ENCODE results near the gene REEP2. TPM values are rescaled to one million over a fixed set of nuclear protein-coding genes. Genes with fewer than 3 reads are reported as not detected.

REEP2 gene
- total and polyA plus RNA-seq, 2 experiments from 2014 or later, result 20.5 to 29.8 TPM

DNA sequence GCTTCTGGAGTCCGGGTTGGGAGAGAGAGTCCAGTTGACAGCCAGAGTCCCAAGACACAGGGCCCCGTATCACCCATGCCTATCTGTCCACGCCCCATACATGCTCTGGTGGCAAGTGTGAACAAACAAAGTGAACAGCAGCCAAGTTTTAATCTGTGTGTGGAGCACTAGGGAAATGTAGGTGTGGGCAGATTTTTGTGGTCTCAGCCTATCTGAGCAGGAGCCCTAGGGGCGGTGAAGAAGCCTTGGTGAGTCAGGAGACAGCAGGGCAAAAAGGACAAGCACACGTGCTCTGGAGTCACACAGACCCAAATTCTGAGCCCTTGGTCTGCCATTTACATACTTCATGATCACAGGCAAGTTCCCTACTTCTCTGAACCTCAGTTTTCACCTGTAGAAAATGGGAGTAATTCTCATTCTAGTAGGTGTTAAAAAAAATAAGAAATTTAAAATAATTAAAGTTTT lies 49.7 kb downstream of the REEP2 start (continued):
- no peak for TF ChIP-seq ZNF462 (CRISPR knock-in tag; IDR thresholded peaks at IDR 0.05)
- TF ChIP-seq EZH2phosphoT487 (IDR thresholded peaks at IDR 0.05; ENCODE audit: unreplicated experiment), result no peak
- no peak for TF ChIP-seq STAT1 (IDR thresholded peaks at IDR 0.05; ENCODE audit: unreplicated experiment)
- TF ChIP-seq POLR2AphosphoS5 (IDR thresholded peaks at IDR 0.05; ENCODE audit: low read depth), result no peak
- TF ChIP-seq ZNF114 (CRISPR knock-in tag; IDR thresholded peaks at IDR 0.05), result no peak
- TF ChIP-seq, protein P1, sequence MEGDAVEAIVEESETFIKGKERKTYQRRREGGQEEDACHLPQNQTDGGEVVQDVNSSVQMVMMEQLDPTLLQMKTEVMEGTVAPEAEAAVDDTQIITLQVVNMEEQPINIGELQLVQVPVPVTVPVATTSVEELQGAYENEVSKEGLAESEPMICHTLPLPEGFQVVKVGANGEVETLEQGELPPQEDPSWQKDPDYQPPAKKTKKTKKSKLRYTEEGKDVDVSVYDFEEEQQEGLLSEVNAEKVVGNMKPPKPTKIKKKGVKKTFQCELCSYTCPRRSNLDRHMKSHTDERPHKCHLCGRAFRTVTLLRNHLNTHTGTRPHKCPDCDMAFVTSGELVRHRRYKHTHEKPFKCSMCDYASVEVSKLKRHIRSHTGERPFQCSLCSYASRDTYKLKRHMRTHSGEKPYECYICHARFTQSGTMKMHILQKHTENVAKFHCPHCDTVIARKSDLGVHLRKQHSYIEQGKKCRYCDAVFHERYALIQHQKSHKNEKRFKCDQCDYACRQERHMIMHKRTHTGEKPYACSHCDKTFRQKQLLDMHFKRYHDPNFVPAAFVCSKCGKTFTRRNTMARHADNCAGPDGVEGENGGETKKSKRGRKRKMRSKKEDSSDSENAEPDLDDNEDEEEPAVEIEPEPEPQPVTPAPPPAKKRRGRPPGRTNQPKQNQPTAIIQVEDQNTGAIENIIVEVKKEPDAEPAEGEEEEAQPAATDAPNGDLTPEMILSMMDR (conservative IDR thresholded peaks at IDR 0.05; ENCODE audit: low read depth in 2 of 2), result no peak
- TF ChIP-seq EZH2 (IDR thresholded peaks at IDR 0.05; ENCODE audit: low read depth, unreplicated experiment), result no peak

- peaks cover 39% of the 10 kb centered on the region for H3K27me3 Mint-ChIP-seq (ENCODE audit: insufficient read depth, low read depth, poor library complexity)
- DNase-seq (ENCODE audit: low spot score), result no peak
- TF ChIP-seq EZH2 (IDR thresholded peaks at IDR 0.05; ENCODE audit: low read depth, unreplicated experiment), result no peak
- TF ChIP-seq NANOG (IDR thresholded peaks at IDR 0.05; ENCODE audit: borderline replicate concordance), result no peak
- no peak for TF ChIP-seq STAT1 (IDR thresholded peaks at IDR 0.05; ENCODE audit: unreplicated experiment)
- Histone ChIP-seq H3K4me1 (ENCODE audit: insufficient read depth) (peaks cover 7% of the 10 kb centered on the region), H3K27me3 (ENCODE audit: insufficient read depth) (peaks cover 26% of the 10 kb centered on the region), H2AFZ (peak overlapping the region; percentile 78; the same call in 1 of the 2 replicates), H3K9me2 (ENCODE audit: insufficient read depth) (no peaks in the 10 kb centered on the region), H3K79me2 (replicated peaks; ENCODE audit: insufficient read depth) (no peaks in the 10 kb centered on the region), H3K27ac (ENCODE audit: low read depth) (no peak overlapping the region), H3K4me3 (no peak overlapping the region), H3F3A (replicated peaks; ENCODE audit: low read depth) (0 out of 2 replicates have a peak, but pooled peaks cover 7% of the 10 kb centered on the region), H4K20me1 (replicated peaks; ENCODE audit: insufficient read depth) (no peaks in the 10 kb centered on the region), H3K4me2 (no peak overlapping the region), H3K36me3 (ENCODE audit: insufficient read depth) (no peaks in the 10 kb centered on the region)
- no peak overlapping the region for H3K4me3 Mint-ChIP-seq
- no peaks in the 10 kb centered on the region; the same call in 2 of the 3 replicates for H3K9me3 Mint-ChIP-seq
- ATAC-seq, result no peak
- H3K4me1 Mint-ChIP-seq, result peaks cover 28% of the 10 kb centered on the region
- H3K36me3 Mint-ChIP-seq (ENCODE audit: low read depth), result no peaks in the 10 kb centered on the region; the same call in 2 of the 3 replicates
- no peak overlapping the region for H3K27ac Mint-ChIP-seq
Measured at GRCh38 chr5:138489683-138490061, 50.8 kb downstream of the REEP2 start.

Measured in GM23338 (cell line).